ENCODE results near the gene VPS50. TPM values are rescaled to one million over a fixed set of nuclear protein-coding genes. Genes with fewer than 3 reads are reported as not detected.

Gene VPS50
- 11.8 and 31.0 TPM in 2 replicates for total RNA-seq

GRCh38 chr7:93231799-93232672 lies at the start of gene VPS50:
TSS of gene VPS50 (plus strand) at chr7:93232366. CDS start at chr7:93232468, 102 bp downstream.

DNA sequence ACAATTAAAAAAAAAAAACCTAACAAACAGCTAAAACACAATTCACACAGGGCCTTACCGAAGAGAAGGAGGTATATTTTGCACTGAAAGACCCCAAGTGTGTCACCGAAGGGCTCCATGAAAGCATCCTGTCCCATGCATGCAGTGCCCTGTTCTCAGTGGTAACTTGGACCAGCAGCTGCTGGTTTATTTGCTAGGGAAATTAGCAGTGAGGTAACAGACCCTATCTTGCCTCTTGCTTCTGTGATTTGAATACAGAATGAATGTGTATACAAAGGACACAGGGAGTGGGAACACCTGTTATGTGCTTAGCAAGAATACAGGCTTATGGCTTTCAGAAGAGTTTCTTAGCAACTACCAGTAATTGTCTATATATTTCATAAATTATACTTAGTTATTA lies 5.9 kb upstream of the VPS50 start, which contains the start of gene HEPACAM2:
Gene HEPACAM2 (minus strand): TSS at position 160 of the 400 bp plus-strand sequence.

Other genes starting within 250 kb of the VPS50 start
- gene SAMD9, start 114.4 kb upstream of the VPS50 start, total RNA-seq, result 8.4 and 14.4 TPM in 2 replicates
- 5.5 and 14.5 TPM in 2 replicates for gene SAMD9L, start 84.0 kb upstream of the VPS50 start, total RNA-seq
- gene HEPACAM2, start 5.9 kb upstream of the VPS50 start, total RNA-seq, result not detected in 2 replicates